ENCODE results near the gene SHB.

The SHB gene

DNA sequence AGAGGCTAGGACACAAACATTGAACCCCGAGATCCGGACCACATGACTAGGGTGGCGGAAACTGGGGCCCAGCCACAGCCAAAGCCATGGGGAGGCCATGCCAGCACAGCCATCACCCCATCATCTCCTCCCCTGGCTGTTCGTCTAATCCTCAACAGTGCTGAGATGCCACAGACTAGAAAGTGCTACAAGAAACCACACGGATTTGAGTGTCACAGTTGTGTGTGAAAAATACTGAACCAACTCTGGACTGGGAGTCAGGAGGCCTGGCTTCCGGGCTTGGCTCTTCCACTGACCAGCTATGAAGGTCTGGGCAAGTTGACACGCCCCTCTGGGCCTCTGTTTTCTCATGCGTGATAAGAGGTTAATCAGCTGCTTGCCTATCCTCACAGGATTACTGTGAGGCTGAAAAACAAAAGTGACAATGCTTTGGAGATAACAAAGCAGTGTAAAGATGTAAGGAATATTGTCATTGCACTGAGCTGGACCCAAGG is 38.8 kb upstream of the SHB start:
- no peak overlapping the region for H3K4me3 ChIP-seq (ENCODE audit: low read length)
- no peak overlapping the region for H3K4me2 ChIP-seq (ENCODE audit: low read length)
- no peak overlapping the region for H3K9ac ChIP-seq (ENCODE audit: low read length)
- no peaks in the 10 kb centered on the region for H4K20me1 ChIP-seq (ENCODE audit: insufficient read depth, low read length)
- H3K79me2 ChIP-seq (ENCODE audit: low read length): no peaks in the 10 kb centered on the region
- H3K9me3 ChIP-seq (ENCODE audit: insufficient read depth, low read length): no peaks in the 10 kb centered on the region
- H3K27ac ChIP-seq (ENCODE audit: low read length): no peak overlapping the region
- H2AFZ ChIP-seq (ENCODE audit: low read depth, low read length): no peak overlapping the region
- H3K27me3 ChIP-seq (ENCODE audit: low read depth, low read length): peaks cover 14% of the 10 kb centered on the region
- TF ChIP-seq CTCF (IDR thresholded peaks at IDR 0.05; ENCODE audit: low read depth, low read length) (no peak), EZH2phosphoT487 (IDR thresholded peaks at IDR 0.05; ENCODE audit: low read depth) (no peak)
- H3K36me3 ChIP-seq (replicated peaks; ENCODE audit: low read depth, low read length): no peaks in the 10 kb centered on the region
- no peaks in the 10 kb centered on the region for H3K4me1 ChIP-seq (ENCODE audit: low read length)

DNA sequence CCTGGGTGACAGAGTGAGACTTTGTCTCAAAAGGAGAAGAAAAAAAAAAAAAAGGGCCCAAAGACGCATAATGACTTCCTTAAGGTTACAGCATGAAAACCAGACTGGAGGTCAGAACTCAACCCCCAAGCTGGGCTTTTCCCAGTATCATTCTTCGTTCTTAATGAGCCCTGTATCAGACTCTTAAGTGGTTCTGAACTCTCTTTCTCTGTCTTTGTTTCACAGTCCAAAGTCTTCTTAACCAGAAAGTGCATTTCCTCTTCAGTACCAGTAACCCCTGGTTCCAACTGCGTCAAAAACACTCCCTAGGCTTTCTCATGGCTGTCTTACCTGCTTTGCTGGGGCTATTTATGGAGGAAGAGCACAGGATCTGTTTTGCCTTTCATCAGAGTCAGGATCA is 38.4 kb upstream of the SHB start:
- no peak overlapping the region for H3K4me3 ChIP-seq (ENCODE audit: low read length)
- no peak overlapping the region for H2AFZ ChIP-seq (ENCODE audit: low read depth, low read length)
- H3K9ac ChIP-seq (ENCODE audit: low read length): no peak overlapping the region
- no peaks in the 10 kb centered on the region for H3K9me3 ChIP-seq (ENCODE audit: insufficient read depth, low read length)
- TF ChIP-seq CTCF (IDR thresholded peaks at IDR 0.05; ENCODE audit: low read depth, low read length): no peak
- TF ChIP-seq EZH2phosphoT487 (IDR thresholded peaks at IDR 0.05; ENCODE audit: low read depth): no peak
- H3K36me3 ChIP-seq (replicated peaks; ENCODE audit: low read depth, low read length): no peaks in the 10 kb centered on the region
- H3K27ac ChIP-seq (ENCODE audit: low read length): no peak overlapping the region
- H3K27me3 ChIP-seq (ENCODE audit: low read depth, low read length): peaks cover 10% of the 10 kb centered on the region
- no peak overlapping the region for H3K4me2 ChIP-seq (ENCODE audit: low read length)
- no peaks in the 10 kb centered on the region for H3K4me1 ChIP-seq (ENCODE audit: low read length)
- H4K20me1 ChIP-seq (ENCODE audit: insufficient read depth, low read length): no peaks in the 10 kb centered on the region
- H3K79me2 ChIP-seq (ENCODE audit: low read length): no peaks in the 10 kb centered on the region

DNA sequence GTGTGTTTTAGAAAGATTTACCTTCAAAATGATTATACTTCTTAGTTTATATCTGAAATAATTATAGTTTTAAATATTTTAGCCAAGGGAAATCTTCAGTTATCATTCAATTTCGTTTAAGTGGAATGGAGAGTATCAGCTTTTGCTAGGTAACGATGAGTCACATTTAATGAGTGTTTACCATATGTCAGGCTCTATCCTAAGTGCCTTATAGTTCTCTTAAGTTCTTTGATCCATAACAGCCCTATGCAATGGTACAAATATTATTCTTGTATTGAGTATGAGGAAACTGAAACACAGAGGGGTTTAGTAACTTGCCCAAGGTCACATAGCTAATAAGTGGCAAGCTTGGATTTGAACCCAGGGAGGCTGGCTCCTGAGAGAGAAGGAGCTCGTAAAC is 37.5 kb upstream of the SHB start:
- no peak overlapping the region for H3K4me3 ChIP-seq (ENCODE audit: low read length)
- H3K4me2 ChIP-seq (ENCODE audit: low read length): no peak overlapping the region
- no peak for TF ChIP-seq EZH2phosphoT487 (IDR thresholded peaks at IDR 0.05; ENCODE audit: low read depth)
- TF ChIP-seq CTCF (IDR thresholded peaks at IDR 0.05; ENCODE audit: low read depth, low read length): no peak
- H3K27me3 ChIP-seq (ENCODE audit: low read depth, low read length): peaks cover 10% of the 10 kb centered on the region
- H3K27ac ChIP-seq (ENCODE audit: low read length): no peak overlapping the region
- no peak overlapping the region for H2AFZ ChIP-seq (ENCODE audit: low read depth, low read length)
- no peak overlapping the region for H3K9ac ChIP-seq (ENCODE audit: low read length)
- H3K4me1 ChIP-seq (ENCODE audit: low read length): no peaks in the 10 kb centered on the region
- H3K9me3 ChIP-seq (ENCODE audit: insufficient read depth, low read length): no peaks in the 10 kb centered on the region
- H3K36me3 ChIP-seq (replicated peaks; ENCODE audit: low read depth, low read length): no peaks in the 10 kb centered on the region
- H3K79me2 ChIP-seq (ENCODE audit: low read length): no peaks in the 10 kb centered on the region
- no peaks in the 10 kb centered on the region for H4K20me1 ChIP-seq (ENCODE audit: insufficient read depth, low read length)

DNA sequence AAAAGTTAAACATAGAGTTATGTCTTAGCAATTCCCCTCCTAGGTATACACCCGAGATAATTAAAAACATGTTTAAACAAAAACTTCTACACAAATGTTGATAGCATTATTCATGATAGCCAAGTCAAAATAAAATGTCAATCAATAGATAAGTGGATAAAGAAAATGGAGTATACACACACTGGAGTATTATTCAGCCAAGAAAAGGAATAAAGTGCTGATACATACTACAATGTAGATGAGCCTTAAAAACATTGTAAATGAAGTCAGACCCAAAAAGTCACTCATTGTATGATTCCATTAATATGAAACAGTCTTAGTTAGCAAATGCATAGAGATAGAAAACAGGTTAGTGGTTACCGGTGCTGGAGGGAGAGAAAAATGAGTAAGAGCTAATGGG is 34.3 kb upstream of the SHB start:
- Histone ChIP-seq H3K9me3 (ENCODE audit: insufficient read depth, low read length) (no peaks in the 10 kb centered on the region), H3K9ac (ENCODE audit: low read length) (no peak overlapping the region), H3K4me3 (ENCODE audit: low read length) (no peak overlapping the region), H3K27me3 (ENCODE audit: low read depth, low read length) (peaks cover 15% of the 10 kb centered on the region), H3K27ac (ENCODE audit: low read length) (no peak overlapping the region), H2AFZ (ENCODE audit: low read depth, low read length) (no peak overlapping the region), H3K79me2 (ENCODE audit: low read length) (no peaks in the 10 kb centered on the region), H3K36me3 (replicated peaks; ENCODE audit: low read depth, low read length) (no peaks in the 10 kb centered on the region), H3K4me2 (ENCODE audit: low read length) (no peak overlapping the region), H4K20me1 (ENCODE audit: insufficient read depth, low read length) (no peaks in the 10 kb centered on the region), H3K4me1 (ENCODE audit: low read length) (no peaks in the 10 kb centered on the region)
- TF ChIP-seq CTCF (IDR thresholded peaks at IDR 0.05; ENCODE audit: low read depth, low read length) (no peak), EZH2phosphoT487 (IDR thresholded peaks at IDR 0.05; ENCODE audit: low read depth) (no peak)
